Activated CD4-positive, alpha-beta memory T cell treated with anti-CD3 and anti-CD28 coated beads, Interleukin-2, amount 10 ng/mL, durations not matched to agents 7 days and 5 days (primary cell): ENCODE results near the gene ZNF669. TPM values are rescaled to one million over a fixed set of nuclear protein-coding genes. Genes with fewer than 3 reads are reported as not detected.

Experiments used
- CTCF ChIA-PET: fragments of 350-600 bp; sonication (Branson Sonifier 250); formaldehyde crosslinking; loops from one replicate; lab custom pipeline; 2021; ENCODE audit warnings: antibody characterized with exemption, inconsistent platforms; lab: Charles Lee
- POLR2A ChIA-PET: fragments of 350-600 bp; sonication (Branson Sonifier 250); formaldehyde crosslinking; loops from one replicate; lab custom pipeline; 2021; ENCODE audit warnings: antibody characterized with exemption; lab: Charles Lee
- DNase-seq: peaks from one replicate; pipeline ENCODE4 v3.0.0-alpha.2; 2020
- H3K27ac Mint-ChIP-seq: one replicate; pipeline ENCODE4 v1.8.0; 2021; ENCODE audit warnings: mild to moderate bottlenecking, mixed read lengths
- H3K27me3 Mint-ChIP-seq: one replicate; pipeline ENCODE4 v1.8.0; 2021; ENCODE audit warnings: mixed read lengths
- H3K36me3 Mint-ChIP-seq: one replicate; pipeline ENCODE4 v1.8.0; 2021; ENCODE audit warnings: low read depth, mixed read lengths
- H3K4me1 Mint-ChIP-seq: one replicate; pipeline ENCODE4 v1.8.0; 2021; ENCODE audit warnings: mixed read lengths
- H3K4me3 Mint-ChIP-seq: one replicate; pipeline ENCODE4 v1.8.0; 2021; ENCODE audit warnings: mild to moderate bottlenecking, mixed read lengths
- H3K9me3 Mint-ChIP-seq: one replicate; pipeline ENCODE4 v1.8.0; 2021; ENCODE audit warnings: mixed read lengths
- total RNA-seq, 2 experiments: library from RNA; stranded (reverse); gene quantifications; one replicate each; pipeline ENCODE4 v1.2.3, GENCODE V29; 2021

ZNF669 gene
- total RNA-seq, 2 experiments from 2014 or later, result 10.3 to 11.6 TPM

- Mint-ChIP-seq H3K27ac (no peak overlapping the region), H3K4me3 (peak overlapping the region; percentile 43)
Measured at GRCh38 chr1:247102381-247102780, 1.8 kb downstream of the ZNF669 start.

GRCh38 chr1:247100676-247101279 is 3.4 kb downstream of the ZNF669 start:
- H3K9me3 Mint-ChIP-seq, result peaks cover 63% of the 10 kb centered on the region
- H3K36me3 Mint-ChIP-seq, result peaks cover 75% of the 10 kb centered on the region
- no peak overlapping the region for H3K4me3 Mint-ChIP-seq
- DNase-seq, result no peak
- ChIA-PET CTCF (no interaction called here), POLR2A (interaction anchor here (1.5 kb wide), 1 partner anchor 22 kb away, joined by 5 read pairs; the partner anchor contains the start of gene ZNF670)
- H3K4me1 Mint-ChIP-seq, result peaks cover 16% of the 10 kb centered on the region
- H3K27me3 Mint-ChIP-seq, result no peaks in the 10 kb centered on the region
- no peak overlapping the region for H3K27ac Mint-ChIP-seq

More at GRCh38 chr1:247102381-247102780, 1.8 kb downstream of the ZNF669 start:
- Mint-ChIP-seq H3K27me3 (peaks cover 3% of the 10 kb centered on the region), H3K9me3 (peaks cover 50% of the 10 kb centered on the region), H3K4me1 (peaks cover 16% of the 10 kb centered on the region), H3K36me3 (peaks cover 66% of the 10 kb centered on the region)
- POLR2A ChIA-PET, result no interaction called here
- CTCF ChIA-PET, result no interaction called here
- no peak for DNase-seq

- Mint-ChIP-seq H3K36me3 (peaks cover 60% of the 10 kb centered on the region), H3K4me1 (peaks cover 2% of the 10 kb centered on the region), H3K4me3 (no peak overlapping the region), H3K27me3 (no peaks in the 10 kb centered on the region), H3K9me3 (peaks cover 47% of the 10 kb centered on the region), H3K27ac (no peak overlapping the region)
- ChIA-PET CTCF (no interaction called here), POLR2A (no interaction called here)
- no peak for DNase-seq
Measured at GRCh38 chr1:247096958-247097357, 7.2 kb downstream of the ZNF669 start.

DNA sequence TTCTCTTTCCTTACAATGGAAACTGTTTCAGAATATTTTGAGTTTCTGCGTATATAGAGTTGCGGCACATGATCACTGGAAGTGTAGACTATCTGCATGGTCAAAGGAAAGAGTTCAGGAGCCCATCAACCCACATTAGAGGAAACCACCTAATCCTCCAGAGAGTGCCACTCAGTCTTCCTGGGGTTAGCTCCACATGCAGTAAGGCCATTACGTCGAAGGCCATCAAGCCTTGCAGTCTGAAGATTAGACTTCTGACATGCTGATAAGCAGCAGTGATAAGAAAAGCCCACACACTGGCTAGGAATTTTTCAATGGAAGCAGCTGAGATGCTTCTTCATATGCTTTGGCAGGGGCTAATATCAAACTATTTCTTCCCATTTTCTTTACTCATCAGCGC is 7.6 kb downstream of the ZNF669 start:
- no peak for DNase-seq
- Mint-ChIP-seq H3K9me3 (peaks cover 42% of the 10 kb centered on the region), H3K4me3 (no peak overlapping the region), H3K36me3 (peaks cover 56% of the 10 kb centered on the region), H3K27me3 (no peaks in the 10 kb centered on the region), H3K4me1 (no peaks in the 10 kb centered on the region), H3K27ac (no peak overlapping the region)
- ChIA-PET CTCF (no interaction called here), POLR2A (no interaction called here)

GRCh38 chr1:247096112-247096511 is 8.0 kb downstream of the ZNF669 start:
- peaks cover 52% of the 10 kb centered on the region for H3K36me3 Mint-ChIP-seq
- POLR2A ChIA-PET, result no interaction called here
- H3K27ac Mint-ChIP-seq, result no peak overlapping the region

DNA sequence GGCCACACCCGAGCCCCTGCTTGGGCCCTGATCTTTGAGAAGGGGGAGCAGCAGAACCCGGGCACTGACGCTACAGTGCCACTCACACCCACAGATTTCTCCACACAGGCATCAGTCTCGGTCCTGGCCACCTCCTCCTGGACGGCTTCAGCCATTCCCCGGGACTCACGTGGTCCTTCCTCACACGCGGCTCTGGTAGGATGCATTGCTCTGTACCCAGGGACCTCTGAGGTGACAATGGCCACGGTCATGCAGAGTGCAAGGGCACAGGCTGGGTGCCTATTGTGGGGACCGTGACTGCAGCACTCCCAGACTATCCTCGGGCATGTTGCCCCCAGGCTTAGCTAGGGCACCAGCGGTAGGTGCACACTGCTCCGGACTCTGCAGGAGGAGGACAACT is 13.7 kb downstream of the ZNF669 start:
- Mint-ChIP-seq H3K9me3 (no peaks in the 10 kb centered on the region), H3K27me3 (no peaks in the 10 kb centered on the region), H3K4me3 (no peak overlapping the region), H3K36me3 (peaks cover 2% of the 10 kb centered on the region), H3K27ac (no peak overlapping the region), H3K4me1 (no peaks in the 10 kb centered on the region)
- ChIA-PET POLR2A (no interaction called here), CTCF (no interaction called here)
- no peak for DNase-seq

More at GRCh38 chr1:247096112-247096511, 8.0 kb downstream of the ZNF669 start:
- no peaks in the 10 kb centered on the region for H3K27me3 Mint-ChIP-seq
- CTCF ChIA-PET, result no interaction called here
- H3K9me3 Mint-ChIP-seq, result peaks cover 40% of the 10 kb centered on the region
- no peaks in the 10 kb centered on the region for H3K4me1 Mint-ChIP-seq
- DNase-seq, result no peak
- H3K4me3 Mint-ChIP-seq, result no peak overlapping the region

DNA sequence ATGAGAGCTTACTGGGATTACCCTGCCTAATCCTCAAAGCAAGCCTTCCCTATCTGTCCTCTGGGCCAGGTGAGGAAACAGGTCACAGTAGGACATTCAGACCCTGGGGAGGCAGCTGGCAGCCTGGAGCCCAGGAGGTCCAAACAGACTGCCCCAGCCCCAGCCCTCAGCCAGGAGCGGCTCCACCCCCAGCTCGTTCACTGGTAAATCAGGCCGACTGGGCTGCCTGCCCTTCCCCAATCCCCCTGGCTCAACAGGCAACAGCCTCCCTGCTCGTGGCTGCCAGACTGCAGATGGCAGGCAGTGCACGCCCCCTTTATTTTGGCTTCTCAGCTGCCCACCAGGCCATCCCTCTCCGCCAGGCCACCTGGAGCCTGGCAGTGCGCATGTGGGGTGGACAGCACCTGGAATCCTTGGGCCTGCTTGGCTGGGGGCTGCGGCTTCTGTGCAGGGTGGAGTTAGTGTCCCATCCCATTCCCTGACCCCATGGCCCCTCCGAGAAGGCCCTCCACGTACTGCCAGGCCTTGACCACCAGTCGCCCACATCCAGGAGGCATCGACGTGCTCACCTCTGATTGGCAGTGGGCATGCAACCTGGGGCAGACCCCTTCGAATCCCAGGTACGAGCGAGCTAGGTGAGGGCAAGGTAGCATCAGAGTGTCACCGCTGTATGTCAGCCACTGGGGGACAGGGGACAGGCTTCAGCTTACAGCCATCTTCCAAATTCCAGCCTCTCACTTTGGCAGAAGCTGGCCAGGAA is 14.4 kb downstream of the ZNF669 start:
- DNase-seq, result no peak
- POLR2A ChIA-PET, result no interaction called here
- no peaks in the 10 kb centered on the region for H3K27me3 Mint-ChIP-seq
- CTCF ChIA-PET, result no interaction called here
- peaks cover 2% of the 10 kb centered on the region for H3K9me3 Mint-ChIP-seq
- H3K4me1 Mint-ChIP-seq, result no peaks in the 10 kb centered on the region
- no peak overlapping the region for H3K27ac Mint-ChIP-seq
- H3K36me3 Mint-ChIP-seq, result peaks cover 2% of the 10 kb centered on the region
- no peak overlapping the region for H3K4me3 Mint-ChIP-seq

DNA sequence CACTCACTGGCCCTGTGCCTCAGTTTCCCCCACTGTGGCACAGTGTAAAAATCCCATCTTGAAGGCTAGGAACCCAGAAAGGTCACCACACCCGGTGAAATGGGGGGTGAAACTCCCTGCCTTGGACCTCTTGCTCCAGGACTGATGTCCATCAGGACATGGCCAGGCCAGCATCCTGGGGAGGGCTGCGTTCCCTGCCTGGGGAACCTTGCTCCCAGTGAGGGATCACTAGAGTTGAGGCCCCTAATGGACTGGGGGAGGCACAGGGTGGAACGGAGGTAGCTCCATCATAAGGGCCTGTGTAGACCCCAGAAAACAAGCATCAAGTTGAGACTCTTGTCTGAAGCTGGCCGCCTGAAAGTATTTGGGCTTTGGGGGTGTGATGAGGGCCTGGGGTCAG is 15.2 kb downstream of the ZNF669 start:
- Mint-ChIP-seq H3K27ac (no peak overlapping the region), H3K27me3 (no peaks in the 10 kb centered on the region), H3K36me3 (no peaks in the 10 kb centered on the region), H3K9me3 (peaks cover 7% of the 10 kb centered on the region), H3K4me3 (no peak overlapping the region), H3K4me1 (no peaks in the 10 kb centered on the region)
- no peak for DNase-seq
- ChIA-PET CTCF (no interaction called here), POLR2A (no interaction called here)

DNA sequence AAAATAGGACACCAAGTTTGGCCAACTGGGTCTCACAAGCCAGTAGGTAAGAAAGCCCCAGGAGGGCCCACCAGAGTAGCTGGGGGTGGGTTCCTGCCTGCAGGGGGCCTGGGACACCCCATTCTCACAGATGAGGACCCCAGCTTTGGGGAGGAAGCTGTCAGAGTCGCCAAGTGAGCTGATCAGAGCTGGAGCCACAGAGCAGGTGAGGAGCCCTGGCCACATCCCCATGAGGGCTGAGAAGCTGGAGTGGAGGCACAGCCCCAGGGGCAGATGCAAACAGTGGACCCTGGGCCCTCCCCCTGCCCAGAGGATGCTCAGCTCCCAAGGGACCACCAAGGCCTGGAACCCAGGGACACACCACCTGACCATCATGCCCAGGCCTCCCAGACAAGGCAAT is 16.9 kb downstream of the ZNF669 start:
- POLR2A ChIA-PET, result no interaction called here
- no peaks in the 10 kb centered on the region for H3K4me1 Mint-ChIP-seq

DNA sequence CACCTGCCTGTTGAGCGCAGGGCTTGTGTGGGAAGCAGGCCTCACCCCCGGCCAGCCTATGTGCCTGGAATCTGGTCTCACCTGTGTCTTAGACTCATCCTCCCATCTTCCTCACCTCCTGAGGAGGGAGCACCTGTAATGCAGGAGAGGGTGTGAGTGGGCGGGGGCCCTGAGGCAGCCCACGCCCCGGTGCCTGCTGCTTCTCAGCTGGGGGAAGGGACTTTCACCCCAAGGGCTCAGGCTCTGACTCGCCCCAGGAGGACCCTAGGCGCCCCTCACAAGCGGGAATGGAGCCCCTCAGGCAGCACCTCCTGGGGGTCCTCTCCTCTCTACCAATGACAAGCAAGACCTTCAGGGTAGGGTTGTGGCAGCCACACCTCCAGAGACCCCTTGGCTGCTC is 18.8 kb downstream of the ZNF669 start:
- POLR2A ChIA-PET, result no interaction called here
- no peaks in the 10 kb centered on the region for H3K4me1 Mint-ChIP-seq

More for the DNA sequence above, 16.9 kb downstream of the ZNF669 start:
- Mint-ChIP-seq H3K27ac (no peak overlapping the region), H3K4me3 (no peak overlapping the region), H3K27me3 (peaks cover 1% of the 10 kb centered on the region), H3K9me3 (peaks cover 11% of the 10 kb centered on the region), H3K36me3 (peaks cover under 1% of the 10 kb centered on the region)
- CTCF ChIA-PET, result no interaction called here
- no peak for DNase-seq

DNA sequence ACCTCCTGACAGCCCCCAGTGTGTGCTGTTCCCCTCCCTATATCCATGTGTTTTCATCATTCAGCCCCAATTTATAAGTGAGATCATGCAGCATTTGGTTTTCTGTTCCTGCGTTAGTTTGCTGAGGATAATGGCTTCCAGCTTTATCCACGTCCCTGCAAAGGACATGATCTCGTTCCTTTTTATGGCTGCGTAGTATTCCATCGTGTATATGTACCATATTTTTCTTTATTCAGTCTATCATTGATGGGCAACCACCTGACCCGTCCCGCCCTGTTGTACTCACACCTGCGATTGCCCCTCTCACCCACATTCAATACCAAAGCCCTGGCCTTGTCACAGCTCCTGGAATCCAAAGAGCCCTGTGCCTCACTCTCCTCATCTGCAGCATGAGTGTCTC is 19.4 kb downstream of the ZNF669 start:
- peaks cover 2% of the 10 kb centered on the region for H3K36me3 Mint-ChIP-seq
- ChIA-PET POLR2A (no interaction called here), CTCF (no interaction called here)
- H3K9me3 Mint-ChIP-seq, result peaks cover 13% of the 10 kb centered on the region
- H3K4me1 Mint-ChIP-seq, result no peaks in the 10 kb centered on the region
- no peak overlapping the region for H3K27ac Mint-ChIP-seq
- no peak for DNase-seq
- H3K27me3 Mint-ChIP-seq, result peaks cover 4% of the 10 kb centered on the region
- H3K4me3 Mint-ChIP-seq, result no peak overlapping the region

More for the DNA sequence above, 18.8 kb downstream of the ZNF669 start:
- Mint-ChIP-seq H3K36me3 (peaks cover 2% of the 10 kb centered on the region), H3K4me3 (no peak overlapping the region), H3K27me3 (peaks cover 4% of the 10 kb centered on the region), H3K9me3 (peaks cover 13% of the 10 kb centered on the region), H3K27ac (no peak overlapping the region)
- DNase-seq, result no peak
- CTCF ChIA-PET, result no interaction called here

DNA sequence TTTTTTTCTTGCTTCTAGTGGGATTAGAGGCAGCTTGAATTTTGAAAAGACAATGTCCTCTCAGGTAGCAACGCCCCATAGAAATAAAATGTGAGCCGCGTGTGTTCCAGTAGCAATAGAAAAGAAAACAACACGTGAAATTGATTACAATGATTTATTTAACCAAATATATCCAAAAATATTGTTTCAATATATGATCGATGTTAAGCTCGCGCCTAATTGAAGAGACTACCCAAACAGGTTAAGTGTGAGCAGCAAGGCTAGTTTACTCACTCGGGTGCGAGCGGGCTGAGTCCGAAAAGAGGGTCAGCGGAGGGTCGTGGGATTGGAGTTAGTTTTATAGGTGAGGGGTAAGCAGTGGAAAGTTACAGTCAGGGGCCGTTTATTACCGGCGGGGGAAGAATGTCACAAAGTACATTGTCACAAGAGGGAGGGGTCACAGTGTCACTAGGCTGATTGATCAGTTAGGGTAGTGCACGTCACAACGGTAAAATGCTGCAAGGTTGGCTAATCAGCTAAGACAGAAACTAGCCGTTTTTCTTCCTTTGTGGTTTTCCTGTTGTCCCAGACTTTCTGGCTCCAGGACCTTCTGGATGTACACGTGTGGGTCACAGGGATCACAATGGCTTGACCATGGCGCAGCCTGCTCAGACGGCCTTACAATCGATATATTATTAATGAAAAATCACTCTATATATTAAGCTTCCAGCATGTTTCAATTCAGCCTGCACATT is 24.8 kb downstream of the ZNF669 start:
- peaks cover 21% of the 10 kb centered on the region for H3K4me1 Mint-ChIP-seq
- H3K9me3 Mint-ChIP-seq, result peaks cover 13% of the 10 kb centered on the region
- DNase-seq, result no peak
- H3K27me3 Mint-ChIP-seq, result peaks cover 4% of the 10 kb centered on the region
- ChIA-PET CTCF (interaction anchor here (0.6 to 0.7 kb wide), 2 partner anchors 58 to 153 kb away, joined by 4 to 8 read pairs; no protein-coding TSS in a partner anchor), POLR2A (interaction anchor here (0.8 to 1.7 kb wide), 4 partner anchors 22 to 147 kb away, joined by 3 to 8 read pairs (median 5); no protein-coding TSS in a partner anchor)
- no peak overlapping the region for H3K27ac Mint-ChIP-seq
- peak overlapping the region; percentile 83 for H3K4me3 Mint-ChIP-seq
- H3K36me3 Mint-ChIP-seq, result peaks cover 11% of the 10 kb centered on the region
